ENCODE data around the gene CDH2.

Gene CDH2

GRCh38 chr18:28039691-28040090 lies 137.2 kb downstream of the CDH2 start:
- no peak for DNase-seq

DNA sequence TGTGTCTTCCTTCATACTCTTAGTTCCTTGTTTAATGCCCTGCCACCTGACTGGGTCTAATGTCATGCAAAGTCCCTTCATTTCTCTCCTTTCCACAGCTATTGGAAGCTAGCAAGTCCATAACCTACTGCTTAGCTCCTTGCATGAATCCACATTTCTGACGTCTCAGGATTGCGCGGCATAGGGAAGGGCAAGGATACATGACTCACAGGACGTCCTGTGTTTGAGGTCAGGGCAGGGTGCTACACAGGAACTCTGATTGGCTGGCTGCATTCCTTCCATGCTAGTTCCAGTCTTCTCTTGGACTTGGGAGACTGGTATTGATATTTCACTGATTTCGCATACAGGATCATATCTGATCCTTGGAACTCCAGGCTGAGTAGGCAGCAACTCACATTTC lies 137.9 kb downstream of the CDH2 start:
- DNase-seq: no peak

DNA sequence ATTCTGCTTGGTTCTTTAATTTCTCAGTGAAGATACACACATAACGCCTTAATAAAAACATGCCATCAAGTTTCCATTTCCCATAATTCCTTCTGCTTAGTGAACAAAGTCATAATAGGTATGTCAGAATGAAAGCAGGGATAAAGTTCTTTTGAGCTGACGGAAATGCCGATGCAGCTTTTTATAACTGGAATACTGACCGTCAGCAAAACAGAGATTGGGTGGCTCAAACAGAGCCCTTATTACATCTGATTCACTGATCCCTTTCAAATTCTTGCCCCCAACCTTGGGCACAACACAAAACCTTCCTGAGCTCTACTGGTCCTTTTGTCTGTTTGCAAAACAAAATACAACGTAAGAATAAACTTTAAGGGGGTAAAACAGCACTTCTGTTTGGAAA lies 140.4 kb downstream of the CDH2 start:
- DNase-seq: no peak

- no peak for DNase-seq
Observed at GRCh38 chr18:28034567-28034966, 142.4 kb downstream of the CDH2 start.

GRCh38 chr18:28032177-28032576 lies 144.8 kb downstream of the CDH2 start:
- DNase-seq: no peak

GRCh38 chr18:28030458-28030857 lies 146.5 kb downstream of the CDH2 start:
- no peak for DNase-seq

DNA sequence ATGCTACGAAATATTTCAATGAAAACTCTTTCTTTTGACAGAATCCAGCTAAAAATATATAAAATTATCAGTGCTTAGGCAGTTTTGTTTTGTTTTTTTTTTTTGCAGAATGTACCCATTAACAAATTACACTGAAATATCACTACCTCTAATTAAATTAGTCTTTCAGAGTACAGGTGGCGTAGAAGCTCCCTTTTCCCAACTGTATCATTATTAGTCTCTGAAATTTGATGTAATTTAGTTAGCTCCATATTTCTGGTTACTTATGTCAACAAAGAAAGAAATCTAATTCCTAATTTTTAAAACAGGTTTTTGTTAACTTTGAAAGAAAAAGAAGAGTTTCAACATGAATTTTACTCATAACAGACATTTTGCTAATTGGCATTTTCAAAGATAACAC lies 149.2 kb downstream of the CDH2 start:
- DNase-seq: no peak

GRCh38 chr18:28019425-28020108 lies 157.4 kb downstream of the CDH2 start:
- no peak for DNase-seq

DNA sequence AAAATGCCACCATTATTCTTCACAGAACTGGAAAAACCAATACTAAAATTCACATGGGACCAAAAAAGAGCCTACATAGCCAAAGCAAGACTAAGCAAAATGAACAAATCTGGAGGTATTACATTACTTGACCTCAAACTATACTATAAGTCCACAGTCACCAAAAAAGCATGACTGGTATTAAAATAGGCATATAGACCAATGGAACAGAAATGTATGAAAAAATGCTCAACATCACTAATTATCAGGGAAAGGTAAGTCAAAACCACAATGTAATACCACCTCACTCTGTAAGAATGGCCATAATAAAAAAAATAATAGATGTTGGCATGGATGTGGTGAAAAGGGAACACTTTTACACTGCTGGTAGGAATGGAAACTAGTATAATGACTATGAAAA lies 158.6 kb downstream of the CDH2 start:
- no peak for DNase-seq

DNA sequence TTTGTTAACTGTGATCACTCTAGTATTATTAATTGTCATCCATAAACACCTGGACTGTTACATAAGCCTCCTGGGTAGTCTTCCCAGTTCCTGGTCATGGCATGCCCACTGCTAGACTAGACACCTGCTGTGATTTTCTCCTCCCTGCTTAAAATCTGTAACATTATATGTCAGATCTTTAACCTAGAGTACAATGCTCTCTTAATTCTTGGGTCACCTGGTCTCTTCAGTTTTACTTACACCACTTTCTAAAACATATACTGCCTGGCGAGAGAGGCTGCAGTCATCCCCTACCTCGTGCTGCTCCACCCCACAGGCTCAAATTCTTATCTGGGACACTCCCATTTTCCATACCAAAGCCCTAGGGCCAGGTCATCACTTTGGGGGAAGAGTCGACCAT lies 161.3 kb downstream of the CDH2 start:
- DNase-seq: no peak

DNA sequence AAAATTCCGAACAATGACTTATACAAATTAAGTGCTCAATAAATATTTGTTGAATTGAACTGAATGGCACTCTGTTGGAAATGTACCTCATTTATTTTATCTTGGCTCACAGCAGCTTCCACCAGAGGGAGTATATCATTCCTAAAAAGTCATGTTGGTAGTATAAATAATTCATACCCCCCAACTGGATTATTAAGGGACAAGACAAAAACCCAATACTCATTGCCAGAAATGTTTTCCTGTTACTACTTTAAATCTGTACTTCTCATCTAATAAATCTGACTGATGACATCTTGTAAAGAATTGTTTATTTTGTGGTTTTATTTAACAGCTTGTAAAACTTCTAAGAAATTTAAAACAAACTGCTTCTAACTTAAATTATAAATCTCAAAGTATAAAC lies 163.9 kb downstream of the CDH2 start:
- no peak for DNase-seq

DNA sequence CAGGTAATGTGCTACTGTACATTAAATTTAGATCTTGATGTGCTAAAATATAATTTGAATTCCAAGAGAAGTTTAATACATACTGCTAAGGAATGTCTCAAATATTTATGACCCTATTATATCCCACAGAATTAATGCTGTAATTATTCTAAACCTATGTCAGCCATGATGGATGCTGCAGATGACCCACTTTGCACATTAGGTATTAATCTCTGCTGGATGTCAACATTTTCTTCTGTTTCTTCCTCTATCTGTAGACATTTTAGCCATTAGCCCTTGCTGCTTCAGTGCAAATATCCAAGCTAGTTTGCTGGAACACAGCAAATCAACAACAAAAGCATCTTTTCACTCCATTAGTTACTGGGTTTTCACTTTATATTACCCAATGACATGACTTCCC lies 164.6 kb downstream of the CDH2 start:
- no peak for DNase-seq

DNA sequence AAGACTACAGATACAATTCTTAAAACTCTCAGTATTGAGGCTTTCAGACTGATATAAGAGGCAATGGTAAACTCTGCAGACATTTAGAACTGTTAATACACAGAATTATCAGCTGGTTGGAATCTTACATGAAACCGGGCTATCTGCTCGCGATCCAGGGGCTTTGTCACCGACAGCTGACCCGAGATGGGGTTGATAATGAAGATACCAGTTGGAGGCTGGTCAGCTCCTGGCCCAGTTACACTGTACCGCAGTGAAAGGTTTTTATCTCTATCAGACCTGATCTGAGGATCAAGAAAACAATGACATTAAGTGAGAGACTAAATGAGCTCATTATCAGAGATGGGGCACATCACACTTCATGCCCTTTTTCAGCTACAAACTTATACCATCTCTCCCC lies 167.3 kb downstream of the CDH2 start:
- DNase-seq: no peak

DNA sequence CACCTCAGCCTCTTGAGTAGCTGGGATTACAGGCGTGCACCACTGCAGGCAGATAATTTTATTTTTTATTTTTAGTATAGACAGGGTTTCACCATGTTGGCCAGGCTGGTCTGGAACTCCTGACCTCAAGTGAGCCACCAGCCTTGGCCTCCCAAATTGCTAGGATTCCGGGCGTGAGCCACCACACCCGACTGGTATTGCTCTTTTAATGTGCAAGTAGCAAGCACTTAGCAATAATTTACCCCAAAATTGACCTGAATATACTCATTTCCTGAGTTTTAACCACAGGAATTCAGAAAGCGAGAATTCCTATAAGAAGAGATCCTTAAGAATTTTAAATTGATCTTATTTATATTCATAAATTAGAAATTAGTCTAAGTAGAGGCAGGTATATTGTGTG lies 169.1 kb downstream of the CDH2 start:
- no peak for DNase-seq

GRCh38 chr18:28005164-28005563 lies 171.8 kb downstream of the CDH2 start:
- no peak for DNase-seq

- DNase-seq: no peak
Observed at GRCh38 chr18:28004606-28005005, 172.3 kb downstream of the CDH2 start.

DNA sequence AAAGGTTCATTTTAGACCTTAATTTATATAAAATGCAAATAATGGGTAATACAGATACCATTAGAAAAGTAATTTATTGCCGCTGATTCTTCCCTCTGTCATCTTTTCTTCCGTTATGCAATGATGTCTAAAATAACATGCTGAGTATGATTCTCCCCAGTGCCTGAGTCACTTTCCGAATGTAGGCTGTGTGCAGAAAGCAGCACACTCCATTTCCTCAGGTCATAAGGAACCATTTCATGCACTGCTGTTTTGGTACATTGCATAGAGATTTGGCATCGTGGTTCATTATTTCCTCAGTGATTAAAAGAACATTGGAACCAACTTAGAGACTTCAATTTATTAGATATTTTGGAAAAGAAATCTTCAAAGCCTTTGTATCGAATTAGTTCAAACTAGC lies 173.5 kb downstream of the CDH2 start:
- DNase-seq: no peak

DNA sequence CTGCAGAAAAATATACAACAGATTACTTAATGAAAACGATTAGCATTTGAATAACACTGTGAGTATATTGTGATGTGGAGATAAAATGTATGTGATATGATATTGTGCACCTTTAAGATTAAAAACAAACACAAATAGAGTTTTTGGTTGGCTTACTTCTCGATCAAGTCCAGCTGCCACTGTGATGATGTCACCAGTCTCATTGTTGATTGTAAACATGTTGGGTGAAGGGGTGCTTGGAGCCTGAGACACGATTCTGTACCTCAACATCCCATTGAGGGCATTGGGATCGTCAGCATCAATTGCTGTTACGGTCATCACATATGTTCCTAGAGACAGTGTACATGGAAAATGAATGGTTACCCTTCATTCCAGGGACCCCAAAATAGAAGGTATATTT lies 174.1 kb downstream of the CDH2 start:
- DNase-seq: no peak

DNA sequence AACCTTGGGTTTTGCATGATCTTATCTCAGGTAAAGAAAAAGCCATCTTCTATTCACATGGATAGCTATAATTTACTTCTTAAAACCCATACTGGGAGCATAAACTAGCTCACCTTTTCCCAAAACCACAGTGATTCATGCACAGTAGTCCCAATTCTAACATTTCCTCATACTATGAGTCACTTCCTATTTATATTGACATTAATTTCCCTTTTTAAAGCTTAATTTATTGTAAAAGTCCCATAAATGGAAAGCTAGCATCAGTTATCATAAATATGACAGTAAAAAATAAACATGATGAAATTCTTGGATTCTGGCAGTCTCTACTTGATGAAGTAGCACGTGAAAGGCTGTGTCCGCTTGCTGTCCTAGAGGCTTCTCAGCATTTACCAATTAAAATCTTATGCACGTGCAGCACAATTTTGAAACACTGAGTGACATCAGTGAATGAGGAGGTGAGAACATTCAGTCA lies 180.1 kb downstream of the CDH2 start:
- DNase-seq: no peak

GRCh38 chr18:27995770-27996502 lies 181.0 kb downstream of the CDH2 start:
- DNase-seq: no peak

GRCh38 chr18:27994571-27994970 lies 182.4 kb downstream of the CDH2 start:
- DNase-seq: no peak

DNA sequence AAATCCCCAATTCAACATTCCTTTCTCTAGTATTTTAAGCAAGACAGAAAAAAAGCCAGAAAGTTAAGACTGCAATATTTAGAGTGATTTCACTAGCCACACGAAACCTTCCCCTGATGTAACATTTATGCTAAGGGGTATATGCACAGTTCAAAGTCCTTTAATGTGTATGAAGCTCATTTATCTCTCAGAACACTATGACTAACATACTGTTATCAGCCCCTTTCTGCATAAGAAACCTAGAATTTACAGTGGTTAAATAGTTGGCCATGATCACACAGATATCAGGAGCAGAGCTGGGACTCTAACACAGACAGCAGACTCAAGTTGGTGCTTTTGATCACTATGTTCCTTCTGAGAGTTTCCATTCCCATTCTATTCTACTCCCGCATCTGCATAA lies 185.5 kb downstream of the CDH2 start:
- no peak for DNase-seq

- no peak for DNase-seq
Observed at GRCh38 chr18:27985832-27986231, 191.1 kb downstream of the CDH2 start.

- DNase-seq: no peak
Observed at GRCh38 chr18:27983780-27984179, 193.2 kb downstream of the CDH2 start.
